KMS-11 (cell line): ENCODE measurements around the gene TMEM187.

Source experiments
- H2AFZ ChIP-seq: fragments of 200-600 bp; sonication (generic); 2 replicates; pipeline ENCODE4 v1.6.1; 2016; ENCODE audit warnings: antibody characterized with exemption, mixed run types, low read depth
- H3K27ac ChIP-seq: fragments of 200-600 bp; sonication (generic); 2 replicates; pipeline ENCODE4 v1.6.1; 2016; ENCODE audit warnings: mild to moderate bottlenecking, mixed run types
- H3K27me3 ChIP-seq: fragments of 200-600 bp; sonication (generic); 2 replicates; pipeline ENCODE4 v1.6.1; 2017; ENCODE audit warnings: mild to moderate bottlenecking, low read depth, mixed run types, moderate library complexity; ENCODE audit not compliant: insufficient read depth
- H3K36me3 ChIP-seq: fragments of 200-600 bp; sonication (generic); 2 replicates; pipeline ENCODE4 v1.6.1; 2017; ENCODE audit warnings: mild to moderate bottlenecking, mixed run types; ENCODE audit not compliant: insufficient read depth
- H3K4me1 ChIP-seq: fragments of 200-600 bp; sonication (generic); 2 replicates; pipeline ENCODE4 v1.6.1; 2016; ENCODE audit warnings: mild to moderate bottlenecking, low read depth, mixed run types; ENCODE audit not compliant: poor library complexity, severe bottlenecking
- H3K4me2 ChIP-seq: fragments of 200-600 bp; sonication (generic); 2 replicates; pipeline ENCODE4 v1.7.0; 2016; ENCODE audit warnings: mild to moderate bottlenecking, mixed run types
- H3K4me3 ChIP-seq: fragments of 200-600 bp; sonication (generic); IDR thresholded peaks from 2 replicates; pipeline ENCODE4 v1.6.1; 2017; ENCODE audit warnings: low read depth, low read length, mixed read lengths; ENCODE audit not compliant: insufficient read depth
- H3K79me2 ChIP-seq: fragments of 200-600 bp; sonication (generic); 2 replicates; pipeline ENCODE4 v1.6.1; 2016; ENCODE audit warnings: low read depth, mixed run types; ENCODE audit not compliant: insufficient read depth
- H3K9ac ChIP-seq: fragments of 200-600 bp; sonication (generic); 2 replicates; pipeline ENCODE4 v1.6.1; 2016; ENCODE audit warnings: mild to moderate bottlenecking, mixed run types
- H4K20me1 ChIP-seq: fragments of 200-600 bp; sonication (generic); 2 replicates; pipeline ENCODE4 v1.6.1; 2016; ENCODE audit warnings: mild to moderate bottlenecking, mixed run types; ENCODE audit not compliant: insufficient read depth
- TF ChIP-seq, protein P1 (sequence below): fragments of 200-600 bp; sonication (generic); conservative IDR thresholded peaks from 2 replicates; pipeline ENCODE4 v1.6.1; 2017; ENCODE audit warnings: low read depth, mild to moderate bottlenecking, antibody characterized with exemption, low read length, moderate library complexity, mixed read lengths

Gene TMEM187

GRCh38 chrX:153938226-153938786, 34.2 kb upstream of the TMEM187 start:
- Histone ChIP-seq H3K79me2 (peaks cover 13% of the 10 kb centered on the region; the same call in 1 of the 2 replicates), H3K4me3 (no peak overlapping the region), H4K20me1 (no peaks in the 10 kb centered on the region), H2AFZ (no peak overlapping the region), H3K4me1 (no peaks in the 10 kb centered on the region), H3K4me2 (no peak overlapping the region), H3K9ac (no peak overlapping the region), H3K27me3 (no peaks in the 10 kb centered on the region), H3K36me3 (no peaks in the 10 kb centered on the region), H3K27ac (no peak overlapping the region)
- TF ChIP-seq, protein P1, sequence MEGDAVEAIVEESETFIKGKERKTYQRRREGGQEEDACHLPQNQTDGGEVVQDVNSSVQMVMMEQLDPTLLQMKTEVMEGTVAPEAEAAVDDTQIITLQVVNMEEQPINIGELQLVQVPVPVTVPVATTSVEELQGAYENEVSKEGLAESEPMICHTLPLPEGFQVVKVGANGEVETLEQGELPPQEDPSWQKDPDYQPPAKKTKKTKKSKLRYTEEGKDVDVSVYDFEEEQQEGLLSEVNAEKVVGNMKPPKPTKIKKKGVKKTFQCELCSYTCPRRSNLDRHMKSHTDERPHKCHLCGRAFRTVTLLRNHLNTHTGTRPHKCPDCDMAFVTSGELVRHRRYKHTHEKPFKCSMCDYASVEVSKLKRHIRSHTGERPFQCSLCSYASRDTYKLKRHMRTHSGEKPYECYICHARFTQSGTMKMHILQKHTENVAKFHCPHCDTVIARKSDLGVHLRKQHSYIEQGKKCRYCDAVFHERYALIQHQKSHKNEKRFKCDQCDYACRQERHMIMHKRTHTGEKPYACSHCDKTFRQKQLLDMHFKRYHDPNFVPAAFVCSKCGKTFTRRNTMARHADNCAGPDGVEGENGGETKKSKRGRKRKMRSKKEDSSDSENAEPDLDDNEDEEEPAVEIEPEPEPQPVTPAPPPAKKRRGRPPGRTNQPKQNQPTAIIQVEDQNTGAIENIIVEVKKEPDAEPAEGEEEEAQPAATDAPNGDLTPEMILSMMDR: no peak

- Histone ChIP-seq H3K36me3 (no peaks in the 10 kb centered on the region), H3K9ac (no peak overlapping the region), H3K79me2 (0 out of 2 replicates have a peak, but pooled peaks cover under 1% of the 10 kb centered on the region), H3K4me2 (no peak overlapping the region), H3K4me3 (no peak overlapping the region), H4K20me1 (no peaks in the 10 kb centered on the region), H3K27ac (no peak overlapping the region), H3K4me1 (no peaks in the 10 kb centered on the region), H3K27me3 (no peaks in the 10 kb centered on the region), H2AFZ (no peak overlapping the region)
- TF ChIP-seq, protein P1: no peak
Measured at GRCh38 chrX:153939573-153939972, 33.0 kb upstream of the TMEM187 start.

- Histone ChIP-seq H2AFZ (no peak overlapping the region), H3K4me3 (no peak overlapping the region)
Measured at GRCh38 chrX:153941336-153942252, 31.0 kb upstream of the TMEM187 start.

DNA sequence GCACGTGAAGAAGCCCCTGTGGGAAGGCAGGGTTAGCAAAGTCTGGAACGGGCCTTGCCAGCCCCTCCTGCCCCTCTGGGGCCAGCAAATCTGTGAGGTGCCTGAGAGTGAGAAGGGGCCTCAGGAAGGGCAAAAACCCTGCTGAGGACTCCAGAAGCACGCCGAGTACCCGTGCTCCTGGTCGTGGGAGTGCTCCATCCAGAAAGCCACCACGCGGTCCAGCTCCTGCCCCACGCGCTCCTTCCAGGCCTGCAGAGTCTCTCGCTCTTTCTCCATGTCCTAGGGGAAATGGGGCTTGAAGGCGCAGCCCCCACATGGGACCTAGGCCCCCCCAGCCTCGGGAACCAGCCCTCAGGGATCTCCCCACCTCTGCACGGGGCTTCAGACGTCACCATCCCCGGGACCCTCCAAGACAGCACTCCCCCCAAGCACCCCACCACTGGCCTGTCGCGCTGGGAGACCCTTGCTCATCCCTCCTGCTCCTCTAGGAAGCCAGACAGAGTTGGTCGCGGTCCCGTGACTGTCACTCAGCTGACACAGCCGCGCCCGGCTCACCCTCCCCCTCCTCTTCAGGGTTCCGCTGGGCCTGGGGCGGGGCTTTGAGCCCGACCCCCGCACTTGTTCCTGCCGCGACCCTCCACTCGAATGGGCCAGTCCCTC, 28.3 kb upstream of the TMEM187 start, which contains the start of gene RENBP:
Gene RENBP (minus strand): TSS at position 504 of the 660 bp plus-strand sequence. CDS start 33 bp downstream, at position 471.
- H4K20me1 ChIP-seq: no peaks in the 10 kb centered on the region
- no peak within 1 kb of the TSS for H3K9ac ChIP-seq
- no peaks in the 10 kb centered on the region for H3K27me3 ChIP-seq
- H3K4me3 ChIP-seq: no peak within 1 kb of the TSS
- no peaks in the 10 kb centered on the region for H3K36me3 ChIP-seq
- TF ChIP-seq, protein P1: no peak
- H3K27ac ChIP-seq: no peak within 1 kb of the TSS
- H2AFZ ChIP-seq: no peak within 1 kb of the TSS
- peaks cover 4% of the 10 kb centered on the region for H3K4me1 ChIP-seq
- H3K79me2 ChIP-seq: no peaks in the 10 kb centered on the region
- no peak within 1 kb of the TSS for H3K4me2 ChIP-seq

More at GRCh38 chrX:153941336-153942252, 31.0 kb upstream of the TMEM187 start:
- TF ChIP-seq, protein P1: no peak
- H3K4me2 ChIP-seq: no peak overlapping the region
- no peaks in the 10 kb centered on the region for H3K27me3 ChIP-seq
- H3K4me1 ChIP-seq: no peaks in the 10 kb centered on the region
- no peak overlapping the region for H3K9ac ChIP-seq
- H3K36me3 ChIP-seq: no peaks in the 10 kb centered on the region
- no peaks in the 10 kb centered on the region for H4K20me1 ChIP-seq
- no peaks in the 10 kb centered on the region for H3K79me2 ChIP-seq
- no peak overlapping the region for H3K27ac ChIP-seq
